Gastrocnemius medialis (tissue), 4 donors: ENCODE results near the gene TSSK6. TPM values are rescaled to one million over a fixed set of nuclear protein-coding genes. Genes with fewer than 3 reads are reported as not detected.

Source experiments
- ATAC-seq, 2 donors: fragments of 150-250 bp; one replicate each; pipeline ENCODE4 v1.9.1; 2016
- DNase-seq, 2 donors: peaks; one replicate each; pipeline ENCODE4 v3.0.0-alpha.2; 2019
- H3K27ac ChIP-seq, 4 donors: fragments of 200-600 bp; sonication (generic); 1 replicate in 1 of 4; 2 replicates in 3 of 4; pipeline ENCODE4 v1.5.1; 2016 to 2018; ENCODE audit warnings: mild to moderate bottlenecking in 2 of 4, moderate library complexity in 1 of 4
- H3K27me3 ChIP-seq, 3 donors: fragments of 200-600 bp; sonication (generic) in 2 of 3; 1 replicate in 1 of 3; 2 replicates in 2 of 3; pipeline versions ENCODE4 v1.5.1 to v1.6.0; 2016 to 2019; ENCODE audit warnings: mild to moderate bottlenecking in 1 of 3, moderate library complexity in 1 of 3
- H3K36me3 ChIP-seq, 2 donors: fragments of 200-600 bp; sonication (generic) in 1 of 2; one replicate each; pipeline ENCODE4 v1.5.1; 2017 to 2018
- H3K4me1 ChIP-seq, 2 donors: fragments of 200-600 bp; sonication (generic) in 1 of 2; one replicate each; pipeline ENCODE4 v1.5.1; 2016 to 2017; ENCODE audit warnings: mild to moderate bottlenecking in 2 of 2
- H3K4me3 ChIP-seq, 4 donors: fragments of 200-600 bp; sonication (generic) in 3 of 4; 1 replicate in 1 of 4; 2 replicates in 3 of 4; pipeline ENCODE4 v1.5.1; 2016 to 2019; ENCODE audit warnings: mild to moderate bottlenecking in 2 of 4
- H3K9me3 ChIP-seq, 3 donors: fragments of 200-600 bp; sonication (generic) in 2 of 3; 1 replicate in 1 of 3; 2 replicates in 2 of 3; pipeline ENCODE4 v1.5.1; 2016 to 2019
- POLR2A ChIP-seq, 2 donors: fragments of 450-650 bp; IDR thresholded peaks; one replicate each; pipeline ENCODE4 v1.6.1; 2017; ENCODE audit warnings: antibody characterized with exemption in 2 of 2, mild to moderate bottlenecking in 2 of 2, moderate library complexity in 2 of 2
- in situ Hi-C, 4 donors: fragments of 200-750 bp; cut with MboI; loops; one replicate each; pipeline versions ENCODE4 v1.15.0 to v1.8.0; 2017; ENCODE audit warnings: low sequenced_read_pairs in 4 of 4
- intact Hi-C: fragments of 100-400 bp; cut with DNase I; formaldehyde crosslinking; loops from one replicate; pipeline ENCODE4 v1.15.1; 2023; ENCODE audit warnings: low total_unique reads
- total RNA-seq, 4 donors: library from RNA; depleted of rRNA; stranded (reverse); fragments of >200 nt; gene quantifications; one replicate each; pipeline versions ENCODE4 v1.1.0 to v1.2.3, GENCODE V29; 2016
- TF ChIP-seq, protein P1 (sequence below), 5 experiments: fragments of 450-650 bp in 3 of 5; fragments of 200-600 bp in 2 of 5; sonication (generic) in 2 of 5; IDR thresholded peaks in 4 of 5; conservative IDR thresholded peaks in 1 of 5; 1 replicate in 4 of 5; 2 replicates in 1 of 5; pipeline ENCODE4 v1.5.1; 2016 to 2019; ENCODE audit warnings: antibody characterized with exemption in 5 of 5, mild to moderate bottlenecking in 3 of 5, moderate library complexity in 3 of 5

The TSSK6 gene
- total RNA-seq, 4 donors from 2014 or later: 0.80 to 1.7 TPM; not detected in 2

DNA sequence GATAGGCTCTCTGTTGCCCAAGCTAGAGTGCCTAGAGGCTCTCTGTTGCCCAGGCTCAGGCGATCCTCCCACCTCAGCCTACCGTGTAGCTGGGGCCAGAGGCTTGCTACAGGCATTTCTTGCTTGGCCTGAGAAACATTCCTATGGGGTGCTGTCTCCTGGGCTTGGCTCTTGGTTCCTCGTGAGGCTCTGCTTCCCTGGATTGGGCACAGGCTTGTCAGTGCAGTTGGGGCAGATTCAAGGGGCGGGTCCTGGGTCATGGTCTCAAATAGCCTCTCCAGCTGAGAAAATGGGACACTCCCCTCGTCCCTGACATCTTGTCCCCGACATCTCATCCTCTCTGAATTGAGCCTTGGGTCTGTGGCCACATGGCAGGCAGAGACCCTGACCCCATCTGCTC lies 4.9 kb downstream of the TSSK6 start:
- ATAC-seq (no peak), DNase-seq (no peak)
- Histone ChIP-seq H3K4me1 (peaks cover 1 to 12% of the 10 kb centered on the region in 2 donors), H3K36me3 (peaks cover 0 to 22% of the 10 kb centered on the region in 2 donors), H3K4me3 (no peak overlapping the region), H3K27me3 (no peaks in the 10 kb centered on the region), H3K9me3 (no peaks in the 10 kb centered on the region), H3K27ac (no peak overlapping the region)
- intact Hi-C loops: no loop called here
- in situ Hi-C loops: no loop called here
- no peak for TF ChIP-seq POLR2A (IDR thresholded peaks at IDR 0.05)
- TF ChIP-seq, protein P1, sequence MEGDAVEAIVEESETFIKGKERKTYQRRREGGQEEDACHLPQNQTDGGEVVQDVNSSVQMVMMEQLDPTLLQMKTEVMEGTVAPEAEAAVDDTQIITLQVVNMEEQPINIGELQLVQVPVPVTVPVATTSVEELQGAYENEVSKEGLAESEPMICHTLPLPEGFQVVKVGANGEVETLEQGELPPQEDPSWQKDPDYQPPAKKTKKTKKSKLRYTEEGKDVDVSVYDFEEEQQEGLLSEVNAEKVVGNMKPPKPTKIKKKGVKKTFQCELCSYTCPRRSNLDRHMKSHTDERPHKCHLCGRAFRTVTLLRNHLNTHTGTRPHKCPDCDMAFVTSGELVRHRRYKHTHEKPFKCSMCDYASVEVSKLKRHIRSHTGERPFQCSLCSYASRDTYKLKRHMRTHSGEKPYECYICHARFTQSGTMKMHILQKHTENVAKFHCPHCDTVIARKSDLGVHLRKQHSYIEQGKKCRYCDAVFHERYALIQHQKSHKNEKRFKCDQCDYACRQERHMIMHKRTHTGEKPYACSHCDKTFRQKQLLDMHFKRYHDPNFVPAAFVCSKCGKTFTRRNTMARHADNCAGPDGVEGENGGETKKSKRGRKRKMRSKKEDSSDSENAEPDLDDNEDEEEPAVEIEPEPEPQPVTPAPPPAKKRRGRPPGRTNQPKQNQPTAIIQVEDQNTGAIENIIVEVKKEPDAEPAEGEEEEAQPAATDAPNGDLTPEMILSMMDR (IDR thresholded peaks at IDR 0.05 in 4 of 5, conservative IDR thresholded peaks at IDR 0.05 in 1 of 5): no peak

DNA sequence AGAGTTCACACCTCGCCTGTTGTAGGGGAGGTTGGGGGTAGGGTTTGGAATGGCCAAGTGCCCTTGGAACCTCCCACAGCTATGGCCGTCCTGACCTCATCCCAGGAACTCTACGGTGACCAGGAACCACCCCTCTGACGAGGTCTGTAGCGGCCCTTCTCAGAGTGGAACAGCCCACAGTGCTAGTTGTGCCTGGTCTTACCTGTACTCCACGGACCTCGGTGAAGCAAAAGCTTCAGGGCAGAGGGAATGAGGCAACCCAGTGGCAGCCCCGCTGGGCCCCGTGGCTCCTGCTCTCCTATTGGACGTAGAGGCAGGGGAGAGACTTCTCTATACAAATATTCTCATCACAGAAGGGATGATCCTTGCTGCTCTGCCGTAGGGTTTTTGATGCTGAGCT lies 7.1 kb downstream of the TSSK6 start:
- no peak overlapping the region for H3K27ac ChIP-seq
- peaks cover 0 to 41% of the 10 kb centered on the region in 2 donors for H3K36me3 ChIP-seq
- intact Hi-C loops: no loop called here
- no peaks in the 10 kb centered on the region for H3K9me3 ChIP-seq
- TF ChIP-seq POLR2A (IDR thresholded peaks at IDR 0.05): no peak
- TF ChIP-seq, protein P1 (IDR thresholded peaks at IDR 0.05 in 4 of 5, conservative IDR thresholded peaks at IDR 0.05 in 1 of 5): no peak
- ATAC-seq (no peak), DNase-seq (no peak)
- H3K4me1 ChIP-seq: no peaks in the 10 kb centered on the region
- H3K4me3 ChIP-seq: no peak overlapping the region
- H3K27me3 ChIP-seq: no peaks in the 10 kb centered on the region
- in situ Hi-C loops: no loop called here

DNA sequence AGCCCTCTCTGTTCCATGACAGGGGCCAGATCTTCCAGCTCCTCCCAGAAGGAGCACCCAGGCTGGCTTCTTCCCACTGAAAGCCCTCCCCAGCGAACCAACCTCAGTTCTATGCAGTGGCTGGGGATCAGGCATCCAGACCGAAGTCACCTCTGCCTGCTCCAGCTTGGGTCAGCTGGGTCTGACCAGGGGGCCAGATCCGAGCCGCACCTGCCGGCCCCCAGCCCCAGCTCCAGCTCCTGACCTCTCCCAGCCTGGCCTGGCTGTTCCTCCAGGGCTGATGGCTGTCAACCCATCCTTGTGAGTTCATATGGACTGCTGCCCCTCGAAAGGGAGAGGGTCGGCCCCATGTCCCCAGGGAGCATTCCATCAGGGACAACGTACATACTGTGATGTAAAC lies 8.0 kb downstream of the TSSK6 start:
- H3K4me3 ChIP-seq: no peak overlapping the region
- peaks cover 0 to 50% of the 10 kb centered on the region in 2 donors for H3K36me3 ChIP-seq
- H3K9me3 ChIP-seq: no peaks in the 10 kb centered on the region
- in situ Hi-C loops: no loop called here
- no peak for DNase-seq
- H3K27me3 ChIP-seq: no peaks in the 10 kb centered on the region
- TF ChIP-seq POLR2A (IDR thresholded peaks at IDR 0.05): no peak
- TF ChIP-seq, protein P1 (IDR thresholded peaks at IDR 0.05 in 4 of 5, conservative IDR thresholded peaks at IDR 0.05 in 1 of 5): no peak
- ATAC-seq: no peak
- H3K27ac ChIP-seq: no peak overlapping the region
- H3K4me1 ChIP-seq: no peaks in the 10 kb centered on the region
- intact Hi-C loops: no loop called here

DNA sequence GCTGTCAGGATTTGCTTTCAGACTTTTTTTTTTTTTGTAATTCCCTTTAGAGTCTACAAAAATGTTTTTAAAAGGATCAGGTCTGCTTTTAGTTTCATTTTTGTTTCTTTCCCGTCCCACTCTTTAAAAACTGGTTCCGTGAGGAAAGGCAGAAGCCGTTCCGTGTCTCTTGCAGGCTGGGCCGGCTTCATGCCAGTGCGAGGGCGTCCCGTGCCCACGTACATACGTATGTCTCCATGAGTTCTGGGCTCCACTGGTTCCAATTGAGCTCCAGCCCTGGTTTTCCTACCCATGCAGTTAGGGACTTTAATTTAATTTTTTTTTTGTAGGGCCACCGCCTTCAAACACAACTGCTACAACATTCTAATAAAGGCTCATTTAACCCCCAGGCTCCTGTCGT lies 8.8 kb downstream of the TSSK6 start:
- DNase-seq (no peak), ATAC-seq (no peak)
- no peak overlapping the region for H3K27ac ChIP-seq
- intact Hi-C loops (no loop called here), in situ Hi-C loops (no loop called here)
- H3K27me3 ChIP-seq: no peaks in the 10 kb centered on the region
- TF ChIP-seq, protein P1 (IDR thresholded peaks at IDR 0.05 in 4 of 5, conservative IDR thresholded peaks at IDR 0.05 in 1 of 5): no peak
- no peak for TF ChIP-seq POLR2A (IDR thresholded peaks at IDR 0.05)
- peaks cover 0 to 57% of the 10 kb centered on the region in 2 donors for H3K36me3 ChIP-seq
- H3K9me3 ChIP-seq: no peaks in the 10 kb centered on the region
- H3K4me3 ChIP-seq: no peak overlapping the region
- H3K4me1 ChIP-seq: no peaks in the 10 kb centered on the region

DNA sequence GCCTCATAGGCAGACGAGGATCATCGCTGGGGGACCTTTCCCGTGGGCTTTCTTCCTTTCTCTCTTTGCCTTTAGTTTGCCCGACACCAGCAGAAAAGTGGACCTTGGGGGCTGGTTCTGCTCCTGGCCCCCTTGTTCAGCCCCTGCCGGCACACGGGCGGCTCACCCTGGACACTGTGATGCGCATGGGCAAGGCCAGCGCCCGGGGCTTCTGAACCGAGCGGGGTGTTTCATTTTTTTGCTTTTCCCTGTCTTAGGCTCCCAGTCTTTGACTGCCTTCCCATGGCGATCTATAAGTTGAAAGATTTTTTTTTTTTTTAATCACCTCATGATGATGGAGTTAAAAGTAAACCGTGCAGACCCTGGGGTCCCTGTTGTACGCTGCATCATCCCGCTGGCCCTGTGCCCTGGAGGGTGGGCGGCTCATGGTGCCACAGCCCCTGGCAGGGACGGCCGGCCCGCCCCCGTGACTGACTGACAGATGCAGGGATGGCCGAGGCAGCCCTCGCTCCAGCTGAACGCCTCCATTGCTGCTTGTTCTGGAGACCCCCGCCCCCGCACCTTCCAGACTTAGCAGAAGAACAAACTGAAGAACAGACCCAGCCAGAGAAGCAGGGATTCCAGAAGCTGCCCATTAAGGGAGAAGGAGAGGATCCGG lies 9.6 kb downstream of the TSSK6 start:
- Histone ChIP-seq H3K27me3 (no peaks in the 10 kb centered on the region), H3K36me3 (peaks cover 0 to 65% of the 10 kb centered on the region in 2 donors), H3K4me3 (no peak overlapping the region), H3K9me3 (no peaks in the 10 kb centered on the region), H3K27ac (no peak overlapping the region), H3K4me1 (no peaks in the 10 kb centered on the region)
- TF ChIP-seq, protein P1 (IDR thresholded peaks at IDR 0.05 in 4 of 5, conservative IDR thresholded peaks at IDR 0.05 in 1 of 5): no peak
- TF ChIP-seq POLR2A (IDR thresholded peaks at IDR 0.05): no peak
- DNase-seq (no peak), ATAC-seq (no peak)
- intact Hi-C loops: no loop called here
- in situ Hi-C loops: no loop called here
